GM12801 (cell line): ENCODE measurements around the gene BASP1.

Source experiments
- CTCF ChIP-seq: IDR thresholded peaks from one replicate; pipeline ENCODE4 v1.5.1; 2011; ENCODE audit warnings: control low read depth; ENCODE audit not compliant: insufficient read length; ENCODE audit errors: extremely low read depth

BASP1 gene

GRCh38 chr5:17283121-17283415, 65.6 kb downstream of the BASP1 start:
- TF ChIP-seq CTCF, result no peak

- no peak for TF ChIP-seq CTCF
These were observed 70.2 kb downstream of the BASP1 start for GRCh38 chr5:17287501-17288155.

GRCh38 chr5:17288570-17288969, 71.1 kb downstream of the BASP1 start:
- no peak for TF ChIP-seq CTCF

- TF ChIP-seq CTCF, result no peak
These were observed 72.5 kb downstream of the BASP1 start for GRCh38 chr5:17289681-17290539.

- no peak for TF ChIP-seq CTCF
These were observed 73.1 kb downstream of the BASP1 start for GRCh38 chr5:17290540-17290974.

GRCh38 chr5:17292434-17293015, 75.1 kb downstream of the BASP1 start:
- no peak for TF ChIP-seq CTCF

GRCh38 chr5:17294639-17295311, 77.3 kb downstream of the BASP1 start:
- no peak for TF ChIP-seq CTCF
